GM19324 (cell line): ENCODE results near the gene TARP.
"Not testable (repeated sequence)": the region's sequence is repeated elsewhere in the genome, so short reads cannot be mapped to it uniquely, and the experiment has no call there.

Experiments used
- ATAC-seq: cut with Tn5 transposase; IDR thresholded peaks from one replicate; pipeline ENCODE4 v1.9.1; 2021; ENCODE audit warnings: mild to moderate bottlenecking, moderate library complexity; ENCODE audit not compliant: unreplicated experiment, low FRiP score

TARP gene

DNA sequence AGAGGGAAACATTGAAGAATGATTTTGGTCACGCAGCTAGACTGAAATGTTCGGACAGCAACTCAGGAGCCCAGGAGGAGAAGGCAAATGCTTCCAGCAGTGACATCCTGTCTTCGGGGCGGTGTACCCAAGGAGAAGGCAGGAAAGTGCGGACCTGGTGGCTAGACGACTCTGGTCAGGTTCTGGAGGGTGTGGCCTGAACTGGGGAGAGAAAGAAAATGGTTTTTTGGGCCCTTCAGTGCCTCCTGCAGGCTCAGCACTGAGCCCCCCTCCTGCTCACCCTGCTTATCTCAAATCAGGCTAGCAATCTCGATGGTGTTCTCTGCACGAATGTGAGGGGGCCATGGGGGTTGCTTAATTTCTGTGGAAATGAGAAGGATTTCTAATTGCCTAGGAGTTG is 26.7 kb upstream of the TARP start:
- no peak for ATAC-seq

DNA sequence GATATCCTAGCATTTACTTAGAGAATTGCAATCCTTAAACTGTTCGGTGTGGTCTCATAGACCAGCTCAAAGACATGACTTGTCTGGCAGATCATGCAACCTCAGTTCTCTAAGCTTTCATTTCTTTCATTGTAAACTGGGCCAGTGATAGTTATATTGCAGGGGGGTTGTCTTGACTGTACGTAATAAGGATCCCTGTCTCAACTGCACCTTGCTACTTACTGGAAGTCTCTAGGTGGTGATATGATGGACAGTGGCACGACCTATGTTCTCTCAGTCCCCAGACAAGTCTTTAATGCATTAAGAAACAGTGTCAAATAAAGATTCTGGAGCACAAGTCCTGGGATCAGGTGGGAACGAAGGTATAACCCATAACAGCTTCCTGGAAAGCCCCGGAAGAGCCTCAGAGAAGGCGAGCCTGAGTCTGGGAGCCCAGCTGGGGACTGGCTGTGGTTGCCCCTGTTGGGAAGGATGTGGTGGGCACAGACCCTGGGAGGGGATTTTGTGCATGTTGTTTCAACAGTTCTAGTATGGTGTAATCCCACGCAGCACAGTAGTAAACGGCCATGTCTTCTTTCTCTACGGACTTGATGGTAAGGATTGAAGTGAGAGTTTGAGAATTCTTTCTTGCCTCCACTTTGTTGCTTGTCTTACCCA is 26.0 kb upstream of the TARP start:
- no peak for ATAC-seq

DNA sequence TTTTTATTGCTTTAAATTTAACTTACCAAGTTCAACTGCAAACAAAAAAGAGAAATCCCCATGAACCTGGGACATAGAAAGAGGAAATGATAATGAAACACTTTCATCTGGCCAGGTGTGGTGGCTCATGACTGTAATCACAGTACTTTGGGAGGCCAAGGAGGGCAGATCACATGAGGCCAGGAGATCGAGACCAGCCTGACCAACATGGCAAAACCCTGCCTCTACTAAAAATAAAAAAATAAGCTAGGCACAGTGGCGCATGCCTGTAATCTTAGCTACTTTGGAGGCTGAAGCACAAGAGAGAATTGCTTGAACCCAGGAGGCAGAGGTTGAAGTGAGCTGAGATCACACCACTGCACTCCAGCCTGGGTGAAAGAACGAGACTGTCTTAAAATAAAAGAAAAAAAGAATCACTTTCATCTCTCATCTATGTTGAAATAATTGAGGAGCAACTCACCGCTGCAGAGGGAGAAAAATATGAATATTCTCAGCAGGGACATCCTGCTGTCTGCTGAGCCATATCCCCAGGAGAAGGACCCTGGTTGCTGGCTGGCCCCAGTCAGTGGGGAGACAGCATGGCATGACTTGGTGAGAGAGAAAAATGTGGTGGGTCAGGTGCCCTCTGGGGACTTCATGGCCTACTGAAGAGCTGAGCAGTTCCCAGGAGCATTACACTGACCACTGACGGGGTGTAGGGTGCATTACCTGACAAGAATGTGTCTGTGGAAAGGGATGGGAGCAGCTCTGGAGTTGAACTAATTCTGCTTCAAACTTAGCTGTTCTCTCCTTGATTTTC is 22.8 kb upstream of the TARP start:
- ATAC-seq: no peak

DNA sequence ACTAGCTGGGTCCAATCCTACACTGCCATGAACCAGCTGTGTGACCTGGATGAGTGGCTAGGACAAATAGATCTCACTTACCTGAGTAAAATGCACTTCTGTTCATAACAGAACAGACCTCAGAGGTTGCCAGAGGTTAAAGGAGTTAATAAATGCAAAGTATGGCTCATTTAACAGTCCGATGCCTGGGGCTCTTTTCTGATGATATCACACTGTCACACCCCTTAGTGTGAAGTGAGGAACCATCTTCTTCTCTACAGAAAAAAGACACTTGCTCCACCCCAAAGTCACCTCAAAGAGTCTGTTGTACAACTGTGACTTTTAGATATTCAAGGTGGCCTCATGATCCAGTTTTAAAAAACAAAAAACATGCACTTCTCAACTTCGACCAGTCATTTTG is 21.5 kb upstream of the TARP start:
- ATAC-seq: no peak

DNA sequence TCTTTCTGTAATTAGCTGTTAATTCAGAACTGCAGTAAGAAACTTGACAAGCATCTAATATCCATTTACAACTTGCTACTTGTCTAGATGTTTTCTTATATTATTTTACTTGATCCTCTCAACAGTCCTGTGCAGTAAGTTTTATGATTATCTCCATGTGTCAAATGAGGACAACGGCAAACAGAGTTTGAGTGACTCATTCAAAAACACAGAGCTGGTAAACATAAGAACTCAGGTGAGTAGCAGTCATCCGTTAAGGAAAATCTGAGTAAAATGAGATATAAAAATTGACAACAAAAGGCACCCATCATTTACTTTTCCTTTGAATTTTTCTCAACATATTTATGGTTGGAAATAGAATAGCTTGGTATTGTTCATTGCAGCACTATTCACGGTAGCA is 19.0 kb upstream of the TARP start:
- ATAC-seq: no peak

DNA sequence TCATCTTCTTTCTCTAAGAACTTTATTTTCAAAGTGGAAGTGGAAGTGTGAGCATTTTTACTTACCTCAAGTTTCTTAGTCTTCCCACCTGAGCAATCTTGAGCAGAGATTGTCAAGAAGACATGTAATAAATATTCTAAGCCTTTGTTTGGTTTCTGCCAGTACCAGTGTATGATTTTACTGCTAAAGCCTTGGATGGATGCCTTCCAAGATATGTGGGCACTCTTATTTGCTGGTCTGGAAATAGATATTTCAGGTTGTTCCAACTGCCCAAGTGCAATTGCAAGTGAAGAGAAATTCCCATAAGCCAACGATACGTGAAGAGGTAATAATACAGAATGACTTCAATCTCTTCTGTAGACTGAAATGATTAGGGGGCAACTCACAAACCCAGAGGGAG is 18.2 kb upstream of the TARP start:
- ATAC-seq: no peak

DNA sequence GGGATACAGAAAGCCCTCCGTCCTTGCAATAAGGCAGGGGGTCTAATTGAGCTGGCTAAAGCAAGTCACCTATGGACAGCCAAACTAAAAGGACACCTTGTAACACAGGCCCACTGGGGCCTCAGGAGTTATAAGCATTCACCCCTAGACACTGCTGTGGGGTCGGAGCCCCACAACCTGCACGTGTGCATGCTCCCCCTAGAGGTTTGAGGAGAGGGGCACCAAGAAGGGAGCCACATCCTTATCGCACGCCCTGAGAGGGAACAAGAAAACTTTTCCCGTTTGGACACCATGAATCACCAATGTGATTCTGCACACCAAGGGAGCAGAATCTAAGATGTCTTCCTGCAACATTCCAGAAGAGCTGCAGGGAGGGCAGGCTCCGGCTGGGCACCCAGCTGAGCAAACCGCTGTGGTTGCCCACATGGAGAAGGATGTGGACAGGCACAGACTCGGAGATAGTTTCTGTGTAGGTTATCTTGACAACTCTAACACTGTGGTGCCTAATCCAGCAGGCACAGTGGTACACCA is 17.7 kb upstream of the TARP start:
- ATAC-seq: no peak

DNA sequence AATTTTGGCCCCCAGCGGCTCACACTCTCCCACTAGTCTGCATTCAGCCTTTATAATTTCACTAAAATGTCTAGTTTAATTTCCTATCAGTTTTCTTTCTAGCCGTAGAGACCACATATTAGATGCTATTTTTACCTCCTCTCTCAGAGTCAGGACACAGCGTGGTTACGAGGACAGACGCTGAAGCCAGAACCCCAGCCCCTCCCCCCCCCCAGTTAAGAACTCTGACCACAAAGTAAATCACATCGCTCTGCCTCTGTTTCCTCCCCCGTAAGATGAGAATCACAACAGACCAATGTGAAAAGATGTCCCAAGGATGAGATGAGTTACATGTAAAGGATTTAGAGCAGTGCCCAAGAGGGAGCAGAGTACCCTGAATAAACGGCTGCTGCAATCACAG is 11.1 kb upstream of the TARP start:
- no peak for ATAC-seq

DNA sequence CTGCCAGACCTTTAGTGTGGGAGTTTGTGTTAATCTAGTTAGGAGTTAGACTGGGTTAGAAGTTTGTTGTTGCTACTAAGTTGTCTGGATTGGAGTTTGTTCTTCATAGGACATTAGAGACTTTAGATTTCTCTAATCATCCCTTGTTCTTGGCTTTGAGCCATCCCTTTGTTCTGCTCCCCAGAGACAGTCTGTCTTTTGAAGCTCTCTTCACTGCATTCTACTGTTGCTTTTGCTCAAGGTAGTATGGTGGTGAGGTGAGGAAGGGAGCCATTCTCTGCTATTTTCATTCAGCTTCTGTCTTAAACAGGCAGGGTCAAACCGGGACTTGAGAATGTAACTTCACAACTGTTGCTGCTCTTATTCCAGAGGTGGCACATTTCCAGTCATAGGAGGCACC is 10.4 kb upstream of the TARP start:
- ATAC-seq: no peak

DNA sequence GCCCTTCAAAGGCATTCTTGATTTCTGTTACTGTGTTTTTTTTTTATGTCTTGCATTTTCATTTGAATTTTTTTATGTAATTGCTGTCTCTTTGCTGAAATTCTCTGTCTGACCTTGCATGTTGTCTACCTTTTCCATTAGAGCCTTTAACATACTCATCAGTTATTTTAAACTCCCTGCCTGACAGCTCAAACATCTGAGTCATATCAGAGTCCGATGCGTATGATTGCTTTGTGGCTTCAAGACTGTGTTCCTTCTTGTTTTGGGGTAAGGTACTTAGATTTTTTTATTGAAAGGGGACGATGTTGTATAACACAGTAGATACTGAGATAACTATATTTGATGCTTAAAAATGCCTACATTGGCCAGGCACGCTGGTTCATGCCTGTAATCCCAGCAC is 9.7 kb upstream of the TARP start:
- no peak for ATAC-seq

DNA sequence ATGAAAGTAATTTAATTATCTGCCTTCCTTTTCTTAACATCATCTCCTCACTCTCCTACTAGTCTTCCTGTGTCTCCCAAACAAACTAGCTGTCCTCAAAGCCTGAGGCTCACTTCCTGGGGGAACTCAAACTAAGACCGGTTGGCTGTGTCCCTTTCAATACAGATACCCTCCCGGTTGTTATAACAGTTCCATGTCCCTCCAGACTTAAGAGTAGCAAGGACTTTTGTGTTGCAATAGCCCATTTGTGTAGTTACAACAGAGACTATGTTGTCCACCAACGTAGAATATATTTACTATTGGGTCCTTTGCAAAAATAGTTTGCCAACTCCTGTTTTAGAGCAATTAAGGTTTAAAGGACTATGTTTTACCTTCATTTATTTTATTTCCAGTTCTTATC is 8.6 kb upstream of the TARP start:
- ATAC-seq: no peak

DNA sequence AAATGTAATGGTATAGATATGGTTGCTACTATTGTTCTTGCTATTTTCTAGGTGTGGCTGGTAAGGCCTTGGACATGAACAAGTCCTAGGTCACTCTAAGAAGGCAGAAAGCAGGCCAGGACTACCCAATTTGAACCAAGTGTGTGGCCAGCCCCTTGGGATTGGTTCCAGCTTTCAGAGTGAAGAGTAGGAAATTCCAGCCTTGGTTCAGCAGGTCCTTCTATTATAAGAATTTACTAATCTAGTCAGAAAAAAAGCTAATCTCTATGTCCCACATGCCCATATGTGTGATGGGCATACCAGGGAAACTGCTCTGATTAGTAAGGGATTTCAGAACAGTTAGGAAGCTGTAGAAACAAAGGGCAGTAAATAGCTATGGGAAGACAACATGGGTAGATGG is 7.8 kb upstream of the TARP start:
- no peak for ATAC-seq

DNA sequence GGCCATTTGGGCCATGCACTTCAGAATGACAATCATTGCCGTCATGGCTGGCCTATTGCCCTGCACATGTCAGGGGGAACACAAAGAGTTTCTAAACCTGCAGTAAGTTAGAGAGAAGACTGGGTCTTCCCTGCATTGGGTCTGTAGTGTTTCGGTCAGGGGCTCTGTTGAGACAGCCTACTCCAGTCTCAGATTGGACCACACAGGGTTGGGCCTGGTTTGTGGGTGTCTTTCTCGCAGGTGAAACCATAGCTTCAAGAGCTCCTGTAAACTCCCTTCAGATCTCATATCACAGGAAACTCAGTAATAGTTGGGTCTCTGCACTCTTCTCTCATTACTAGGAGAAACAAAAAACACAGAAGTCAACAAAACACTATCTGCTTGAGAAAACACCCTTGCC is 7.3 kb upstream of the TARP start:
- ATAC-seq: no peak

DNA sequence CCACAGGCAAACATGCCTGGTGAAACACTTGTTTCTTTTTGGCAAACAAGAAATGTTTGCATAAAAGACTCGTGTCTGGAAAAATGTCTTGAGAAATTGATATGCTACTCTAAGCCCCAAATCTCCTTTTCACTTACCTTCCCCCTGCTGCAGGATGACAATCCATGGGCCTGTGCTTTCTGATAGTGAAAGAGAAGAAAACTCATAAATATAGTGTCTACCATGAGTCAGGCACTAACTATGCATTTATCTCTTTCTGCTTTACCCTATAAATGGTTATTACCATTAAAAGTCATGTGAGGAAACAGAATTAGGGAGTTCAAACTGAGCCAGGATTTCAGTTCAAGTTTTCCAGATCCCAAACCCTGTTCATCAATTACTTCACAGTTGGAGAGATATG is 6.6 kb upstream of the TARP start:
- ATAC-seq: no peak

DNA sequence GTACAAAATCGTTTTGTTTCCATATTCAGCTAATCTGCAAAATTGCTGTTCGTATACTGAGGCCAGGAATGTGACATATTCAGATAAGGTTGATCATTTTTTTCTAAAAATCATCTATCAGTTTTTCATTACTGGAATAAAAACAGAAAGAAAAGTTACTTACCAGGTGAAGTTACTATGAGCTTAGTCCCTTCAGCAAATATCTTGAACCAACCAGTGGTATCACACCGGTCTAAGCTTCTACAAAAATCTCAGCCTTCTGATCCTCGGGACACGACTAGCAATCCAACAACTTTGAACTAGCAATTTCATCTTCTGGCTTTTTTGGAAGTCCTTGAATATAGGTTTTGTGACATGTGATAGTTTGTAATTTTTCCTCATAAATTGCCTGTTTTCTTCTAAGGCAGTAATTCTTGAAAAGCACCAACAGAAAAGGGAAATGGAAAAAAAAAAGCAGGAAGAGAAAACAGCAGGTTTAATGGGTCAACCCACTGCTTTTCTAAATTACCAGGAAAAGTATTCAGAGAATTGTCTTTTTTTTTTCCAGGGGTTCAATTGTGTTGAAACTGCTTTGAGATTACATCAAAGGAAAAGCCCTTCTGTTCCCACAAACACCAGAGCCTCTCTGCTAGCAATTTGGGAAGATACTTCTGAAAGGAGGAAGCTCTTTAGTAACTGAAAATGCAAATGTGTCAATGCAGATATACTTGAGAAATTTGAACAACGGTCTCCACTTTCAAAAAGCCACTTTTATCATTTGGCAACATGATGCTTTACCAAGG is 2.9 kb upstream of the TARP start:
- ATAC-seq: no peak

DNA sequence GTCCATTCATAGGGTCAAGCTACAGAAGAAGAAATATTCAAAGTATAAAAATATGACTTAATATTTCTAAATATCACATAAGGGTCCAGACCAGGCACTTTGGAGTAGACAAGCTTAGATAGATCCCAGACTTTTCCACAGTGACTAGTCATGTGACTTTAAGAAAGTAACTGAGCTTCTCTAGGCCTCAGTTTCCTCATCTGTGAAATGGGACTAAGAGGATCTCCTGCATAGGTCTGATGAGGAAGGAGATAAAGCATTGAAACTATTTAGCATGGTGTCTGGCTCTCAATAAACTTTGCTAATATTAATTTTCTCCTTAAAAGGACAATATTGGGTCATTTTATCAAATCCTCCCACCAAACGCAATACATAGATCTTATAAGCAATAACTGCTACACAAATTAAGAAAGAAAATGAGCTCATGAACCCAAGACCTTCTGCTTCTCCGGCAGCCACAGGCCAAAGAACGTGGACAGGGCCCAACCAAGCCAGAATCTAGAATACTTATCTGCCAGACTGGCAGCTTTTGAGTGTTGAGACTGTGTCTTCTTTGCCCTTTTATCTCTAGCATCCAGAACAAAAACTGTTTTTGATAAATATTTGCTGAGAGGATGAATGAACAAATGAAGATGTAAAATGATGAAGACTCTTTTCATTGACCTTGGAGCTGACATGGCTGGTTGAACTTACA is 1.6 kb upstream of the TARP start:
- no peak for ATAC-seq

DNA sequence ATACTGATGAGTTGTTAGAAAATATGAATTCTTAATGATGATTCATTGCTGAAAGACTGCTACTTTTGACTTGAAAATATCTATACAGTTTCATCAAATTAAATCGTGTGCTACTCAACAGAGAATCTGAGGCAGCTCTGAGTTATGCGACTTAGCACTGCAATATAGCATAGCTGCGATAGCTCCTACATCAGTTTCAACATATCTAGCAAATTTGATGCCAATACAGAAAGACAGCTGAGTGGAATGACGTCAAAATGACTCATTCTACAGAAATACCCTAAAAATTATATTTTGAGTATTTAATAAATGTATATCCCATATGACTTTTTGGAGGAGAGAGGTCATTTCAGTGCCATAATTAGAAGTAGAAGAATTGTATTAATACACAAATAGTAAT is 1.1 kb upstream of the TARP start:
- ATAC-seq: no peak

DNA sequence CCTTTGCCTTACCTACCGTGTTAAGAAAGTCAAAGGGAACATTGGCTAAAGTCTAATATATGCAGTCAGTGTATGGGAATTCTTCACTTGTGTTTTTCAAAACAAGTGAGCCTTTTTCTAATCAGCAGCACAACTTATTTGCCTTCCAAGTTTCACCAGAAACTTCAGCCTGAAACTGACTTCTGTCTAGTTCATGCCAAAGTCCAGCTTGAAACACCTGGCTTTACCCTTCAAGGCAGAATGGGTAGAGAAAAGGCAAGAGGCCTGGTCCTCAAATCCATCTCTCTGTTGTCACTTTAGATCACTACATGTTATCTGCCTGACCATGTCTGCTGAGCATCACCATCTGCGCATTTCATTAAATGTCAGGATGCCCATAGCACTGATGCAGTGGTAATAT is 3.0 kb downstream of the TARP start:
- not testable (repeated sequence) for ATAC-seq

DNA sequence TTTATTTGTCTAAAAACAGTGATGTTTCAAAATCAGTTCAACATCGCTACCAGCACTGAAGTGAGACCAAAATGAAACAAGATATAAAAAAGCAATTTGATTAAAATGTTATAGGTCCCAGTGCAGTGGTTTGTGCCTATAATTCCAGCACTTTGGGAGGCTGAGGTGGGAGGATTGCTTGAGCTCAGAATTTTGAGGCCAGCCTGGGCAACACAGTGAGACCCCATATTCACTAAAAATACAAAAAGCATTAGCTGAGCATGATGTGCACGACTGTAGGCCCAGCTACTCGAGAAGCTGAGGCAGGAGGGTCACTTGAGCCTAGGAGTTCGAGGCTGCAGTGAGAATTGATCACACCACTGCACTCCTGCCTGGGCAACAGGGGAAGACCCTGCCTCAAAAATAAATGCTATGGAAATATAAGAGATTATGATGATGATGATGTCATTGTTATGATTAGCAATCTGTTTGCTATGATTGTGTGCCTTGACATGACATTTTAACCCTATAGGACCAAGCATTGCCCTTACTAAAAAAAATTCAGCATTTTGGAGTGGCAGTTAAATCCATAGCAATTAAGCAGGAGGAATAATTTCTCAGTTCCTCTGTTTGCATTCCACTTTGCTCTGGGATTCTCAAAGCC is 3.6 kb downstream of the TARP start:
- not testable (repeated sequence) for ATAC-seq

DNA sequence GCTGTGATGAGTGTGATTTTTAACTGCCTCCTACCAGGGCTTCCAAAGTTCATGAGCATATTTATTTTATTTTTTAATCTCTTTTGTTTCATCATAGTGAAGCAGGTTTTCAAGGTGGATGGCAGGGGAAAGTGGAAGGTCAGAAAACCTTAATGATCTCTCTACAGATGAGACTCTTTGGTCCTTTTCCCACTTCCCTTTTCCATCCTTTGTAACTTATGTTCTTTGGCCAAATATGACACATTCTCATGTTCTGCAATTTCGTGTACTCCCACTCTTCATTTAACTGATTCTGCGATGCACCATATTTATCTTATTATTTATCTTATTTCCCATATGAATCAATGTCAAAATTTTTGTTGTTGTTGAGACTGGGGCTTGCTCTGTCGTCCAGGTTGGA is 7.5 kb downstream of the TARP start:
- not testable (repeated sequence) for ATAC-seq
